Epithelial cell of prostate (primary cell): ENCODE results near the gene PIRT.

Experiments used
- DNase-seq: peaks from one replicate; pipeline ENCODE4 v3.0.0-alpha.2; 2011; ENCODE audit warnings: low read depth, low spot score
- H3K27ac ChIP-seq: fragments of 450-650 bp; 2 replicates; pipeline ENCODE4 v1.5.1; 2017; ENCODE audit warnings: mild to moderate bottlenecking

PIRT gene

DNA sequence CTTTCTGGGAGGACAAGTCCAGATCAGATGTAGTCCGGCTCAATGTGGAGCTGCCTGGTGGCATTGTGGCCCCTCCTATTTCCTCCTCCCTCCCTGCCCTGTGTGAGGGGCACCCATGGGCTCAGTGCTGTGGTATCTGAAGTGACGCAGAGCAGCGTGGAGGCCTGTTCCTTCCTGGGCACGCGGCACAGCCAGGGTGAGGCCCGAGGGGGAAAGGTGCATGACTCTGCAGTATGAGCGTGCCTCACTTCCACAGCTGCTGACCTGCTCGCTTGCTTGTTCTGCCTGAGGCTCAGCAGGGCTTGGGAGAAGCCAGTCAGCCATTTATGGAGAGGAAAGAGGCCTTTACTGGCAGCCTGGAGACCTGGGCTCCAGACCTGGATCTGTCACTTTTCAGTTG lies 45.7 kb downstream of the PIRT start:
- DNase-seq = no peak
- H3K27ac ChIP-seq = peak overlapping the region; percentile 82

DNA sequence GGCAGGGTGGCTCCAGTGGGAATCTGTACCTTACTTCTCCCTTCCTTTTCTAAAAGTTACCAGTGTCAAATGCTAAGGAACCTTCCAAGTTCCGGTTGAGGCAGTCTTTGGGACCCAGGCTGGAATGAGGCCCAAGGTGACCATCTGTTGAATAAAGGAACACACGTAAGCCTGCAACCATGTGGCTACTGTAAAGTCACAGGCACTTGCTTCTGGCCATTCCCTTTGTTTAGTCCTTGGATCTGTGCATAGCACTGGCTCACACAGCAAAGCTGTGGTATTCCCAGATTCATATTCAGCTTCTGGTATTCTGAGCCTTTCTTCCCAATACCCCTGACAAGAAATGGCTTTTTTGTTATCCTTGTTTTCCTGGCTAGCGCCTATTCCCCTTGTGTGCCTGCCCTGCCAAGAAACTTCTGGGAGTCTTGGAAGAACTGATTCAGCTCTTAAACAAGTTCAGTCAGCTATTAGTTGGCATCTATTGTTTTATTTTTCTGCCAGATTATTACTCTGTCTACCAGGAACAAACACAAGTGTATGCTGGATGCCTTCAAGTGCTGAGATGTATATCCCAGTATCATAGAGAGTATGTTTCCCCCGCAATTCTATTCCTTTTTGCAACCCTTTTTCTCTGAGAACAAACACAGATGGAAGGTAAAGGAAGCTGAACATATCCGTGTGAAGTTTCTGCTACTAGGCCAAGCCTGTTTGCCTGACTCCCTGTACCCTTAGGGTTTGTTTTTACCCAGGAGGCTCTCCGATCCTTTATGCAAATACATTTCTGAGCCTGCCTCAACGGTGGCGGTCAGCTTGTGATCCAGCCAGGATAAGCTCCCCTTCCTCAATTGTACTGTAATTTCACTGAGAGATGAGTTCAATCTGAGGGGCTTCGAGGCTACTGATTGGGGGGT lies 47.1 kb downstream of the PIRT start:
- peak overlapping the region; percentile 82 for H3K27ac ChIP-seq
- DNase-seq = peak; percentile 84

DNA sequence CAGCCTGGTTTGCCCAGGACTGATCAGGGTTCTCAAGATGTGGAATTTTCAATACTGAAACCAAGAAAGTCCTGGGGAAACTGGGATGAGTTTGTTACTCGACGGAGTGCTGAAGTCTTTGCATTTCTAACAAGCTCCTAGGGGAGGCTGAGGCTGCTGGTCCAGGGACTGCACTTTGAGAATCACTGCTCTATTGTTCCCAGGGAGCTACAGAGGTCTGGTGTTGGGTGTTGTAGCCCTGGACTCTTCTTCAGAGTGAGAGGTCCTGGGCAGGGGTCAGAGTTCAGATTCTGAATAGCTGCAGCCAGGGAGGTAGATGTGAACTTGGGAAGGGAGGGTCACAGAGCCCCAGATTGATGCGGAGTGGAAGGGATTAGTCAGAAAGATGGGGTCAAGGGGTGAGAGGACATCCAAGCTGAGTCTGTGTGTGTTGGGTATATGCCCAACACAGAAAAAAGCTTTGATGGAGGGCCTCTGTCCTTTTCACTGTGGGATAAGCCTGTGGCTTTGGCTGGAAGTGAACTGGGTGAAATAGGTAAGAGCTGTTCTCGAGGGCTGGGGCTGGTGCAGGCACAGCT lies 48.1 kb downstream of the PIRT start:
- peak overlapping the region; percentile 82 for H3K27ac ChIP-seq
- DNase-seq = no peak

DNA sequence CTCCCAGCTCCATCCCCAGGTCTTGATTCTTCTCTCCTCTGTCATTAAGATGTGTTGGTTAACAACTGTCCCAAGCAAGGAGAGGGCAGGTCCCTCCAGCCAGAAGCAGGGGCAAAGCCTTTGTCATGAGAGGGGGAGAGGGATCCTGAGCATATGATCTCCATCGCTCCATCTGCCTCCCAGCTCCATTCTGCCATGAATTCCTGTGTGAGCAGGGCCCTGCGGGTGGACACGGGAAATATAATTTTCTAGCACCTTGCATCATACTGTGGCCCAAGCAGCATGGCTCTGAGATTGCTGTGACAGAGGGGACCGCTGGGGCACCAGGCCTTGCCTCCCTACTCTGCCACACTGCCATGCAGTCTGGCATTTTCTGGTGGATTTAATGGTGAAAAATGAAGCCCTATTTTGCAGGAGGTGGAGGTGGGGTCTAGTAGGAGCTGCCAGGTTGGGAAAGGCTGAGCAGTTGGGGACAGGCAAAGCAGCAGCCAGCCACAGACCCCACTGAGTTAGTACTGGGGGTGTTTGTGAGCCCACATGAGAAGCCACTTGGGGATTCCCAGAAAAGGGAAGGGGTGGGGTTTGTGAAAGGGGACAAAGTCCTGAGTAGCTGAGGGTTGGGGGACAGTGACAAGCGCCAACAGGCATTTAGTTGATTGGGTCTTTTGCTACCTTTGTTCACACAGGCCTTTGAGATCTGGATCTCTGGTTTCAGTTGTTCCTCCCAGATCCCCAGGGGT lies 50.4 kb downstream of the PIRT start:
- DNase-seq = no peak

DNA sequence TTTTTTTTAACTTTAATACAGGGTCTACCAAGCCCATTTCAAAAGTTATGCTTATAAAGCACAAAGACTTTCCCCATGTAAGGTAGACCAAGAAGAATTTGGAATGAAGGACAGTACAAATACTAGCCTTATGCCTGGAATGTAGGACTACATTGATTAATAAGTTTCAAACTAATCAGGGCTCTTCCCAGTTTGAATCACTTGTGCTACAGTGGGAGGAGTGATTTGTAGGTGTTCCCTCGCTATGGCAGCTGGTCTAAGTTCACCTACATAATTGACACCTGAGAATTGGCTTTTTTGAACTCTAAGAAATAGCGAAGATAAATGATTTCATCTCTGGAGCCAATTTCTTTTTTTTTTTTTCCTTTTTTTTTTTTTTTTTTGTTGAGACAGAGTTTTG lies 52.6 kb downstream of the PIRT start:
- DNase-seq = no peak

More for the DNA sequence above, 50.4 kb downstream of the PIRT start:
- no peak overlapping the region for H3K27ac ChIP-seq

DNA sequence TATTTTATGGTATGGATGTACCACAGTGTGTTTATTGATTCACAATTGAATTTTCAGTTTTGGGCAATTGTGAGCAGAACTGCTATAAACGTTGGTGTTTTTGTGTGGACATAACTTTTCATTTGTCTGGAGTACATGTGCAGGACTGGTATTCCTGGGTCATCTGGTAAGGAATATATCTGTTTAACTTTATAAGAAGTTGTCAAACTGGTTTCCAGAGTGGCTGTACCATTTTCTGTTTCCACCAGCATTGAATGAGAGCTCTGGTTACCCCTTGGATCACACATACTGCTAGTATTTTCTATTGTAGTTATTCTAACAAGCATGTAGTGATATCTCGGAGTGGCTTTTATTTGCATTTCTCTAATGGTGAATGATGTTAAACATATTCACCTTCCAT lies 58.3 kb downstream of the PIRT start:
- no peak overlapping the region for H3K27ac ChIP-seq
- DNase-seq = no peak

More for the DNA sequence above, 52.6 kb downstream of the PIRT start:
- H3K27ac ChIP-seq = no peak overlapping the region

DNA sequence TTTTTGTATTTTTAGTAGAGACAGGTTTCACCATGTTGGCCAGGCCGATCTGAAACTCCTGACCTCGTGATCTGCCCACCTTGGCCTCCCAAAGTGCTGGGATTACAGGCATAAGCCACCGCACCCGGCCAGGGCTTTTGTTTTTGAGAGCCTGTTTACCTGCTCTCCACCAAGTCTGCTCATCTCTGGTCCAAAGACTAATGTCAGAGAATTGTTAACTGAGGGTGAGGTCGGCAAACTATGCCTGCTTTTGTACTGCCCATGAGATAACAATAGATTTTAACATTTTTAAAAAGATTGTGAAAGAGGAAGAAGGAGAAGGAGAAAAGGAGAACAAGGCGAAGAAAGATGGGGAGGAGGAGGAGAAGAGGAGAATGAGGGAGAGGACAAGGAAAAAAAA lies 60.0 kb downstream of the PIRT start:
- H3K27ac ChIP-seq = no peak overlapping the region
- no peak for DNase-seq

DNA sequence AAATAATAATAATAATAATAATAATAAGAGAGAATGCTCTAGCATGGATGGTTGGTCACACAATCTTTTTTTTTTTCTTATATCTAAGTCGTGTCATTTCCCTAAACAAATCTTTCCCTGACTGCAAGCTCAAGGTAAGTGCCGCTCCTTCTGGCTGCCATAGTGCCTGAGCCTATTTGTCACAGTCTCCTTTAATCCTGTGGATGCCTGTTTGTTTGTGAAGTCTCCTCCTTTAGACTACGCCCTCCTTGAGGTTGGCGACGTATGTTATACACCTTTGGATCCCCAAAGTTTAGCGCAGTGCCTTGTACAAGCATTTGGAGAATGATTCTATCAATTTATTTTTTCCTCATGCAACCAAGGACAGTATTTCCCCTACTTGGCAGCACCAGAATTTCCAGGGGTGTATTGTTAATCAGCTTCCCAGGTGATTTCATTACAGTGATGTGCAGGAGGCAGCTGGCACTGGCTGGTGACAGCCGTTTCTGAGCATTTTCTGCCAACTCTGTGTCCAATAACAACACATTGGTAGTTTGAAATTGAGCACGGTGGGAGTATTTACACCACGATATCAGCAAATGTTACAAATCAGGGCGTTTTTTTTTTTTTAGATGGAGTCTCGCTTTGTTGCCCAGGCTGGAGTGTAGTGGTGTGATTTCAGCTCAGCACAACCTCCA lies 60.6 kb downstream of the PIRT start:
- no peak for DNase-seq
- no peak overlapping the region for H3K27ac ChIP-seq

DNA sequence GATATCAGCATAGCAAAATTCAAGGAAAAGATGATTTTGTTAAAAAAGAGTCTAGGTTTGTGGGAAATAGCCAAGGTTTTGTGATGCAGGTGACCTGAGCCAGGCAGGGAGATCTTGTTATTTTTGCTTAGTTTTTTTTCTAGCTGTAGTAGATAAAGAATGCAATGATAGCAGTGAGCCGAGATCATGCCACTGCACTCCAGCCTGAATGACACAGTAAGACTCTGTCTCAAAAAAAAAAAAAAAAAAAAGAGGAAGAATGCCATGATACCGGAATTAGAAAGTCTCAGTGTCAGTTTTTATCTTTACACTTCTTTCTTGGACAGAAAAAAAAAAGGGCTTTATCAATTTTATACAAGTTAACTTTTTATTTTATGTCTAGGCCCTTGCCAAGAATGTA lies 61.5 kb downstream of the PIRT start:
- no peak overlapping the region for H3K27ac ChIP-seq
- no peak for DNase-seq

DNA sequence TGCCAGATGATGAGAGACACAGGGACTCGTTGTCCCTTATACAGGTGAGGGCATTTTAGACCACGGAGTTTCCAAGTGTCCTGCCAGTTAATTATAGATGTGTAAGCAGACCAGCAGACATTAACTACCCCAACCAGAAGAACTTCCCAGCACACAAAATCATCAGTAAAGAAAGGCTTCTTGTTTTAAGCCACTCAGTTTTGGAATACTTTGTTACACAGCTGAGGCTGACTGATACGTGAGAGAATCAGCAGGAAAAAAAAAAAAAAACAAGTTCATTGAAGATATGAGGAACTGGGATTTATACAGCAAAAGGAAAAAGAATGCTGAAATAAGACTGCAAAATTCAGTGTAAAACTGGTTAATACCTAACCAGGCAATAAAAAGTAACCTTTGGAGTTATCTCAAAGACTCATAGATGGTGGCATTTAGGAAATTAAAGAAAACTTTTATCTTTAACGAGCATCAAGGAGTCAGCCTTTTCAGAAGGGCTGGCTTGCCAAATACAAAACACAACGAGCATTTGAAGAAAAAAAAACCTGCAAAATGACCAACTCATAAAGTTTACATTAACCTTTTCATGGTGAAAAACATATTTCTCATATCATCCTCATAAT lies 62.0 kb downstream of the PIRT start:
- H3K27ac ChIP-seq = no peak overlapping the region
- DNase-seq = no peak

DNA sequence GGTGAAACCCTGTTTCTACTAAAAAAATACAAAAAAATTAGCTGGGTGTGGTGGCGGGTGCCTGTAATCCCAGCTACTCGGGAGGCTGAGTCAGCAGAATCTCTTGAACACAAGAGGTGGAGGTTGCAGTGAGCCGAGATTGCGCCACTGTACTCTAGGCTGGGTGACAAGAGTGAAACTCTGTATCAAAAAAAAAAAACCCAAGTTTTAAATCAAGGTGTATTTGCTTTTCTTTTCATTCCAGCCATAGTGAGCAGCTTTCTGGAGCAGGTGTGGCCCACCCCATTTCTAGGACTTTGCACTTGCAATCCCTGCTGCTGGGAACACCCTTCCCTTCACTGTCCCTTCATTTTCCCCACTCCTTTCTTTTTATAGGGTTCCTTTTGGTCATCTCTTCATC lies 62.8 kb downstream of the PIRT start:
- DNase-seq = no peak
- H3K27ac ChIP-seq = no peak overlapping the region

DNA sequence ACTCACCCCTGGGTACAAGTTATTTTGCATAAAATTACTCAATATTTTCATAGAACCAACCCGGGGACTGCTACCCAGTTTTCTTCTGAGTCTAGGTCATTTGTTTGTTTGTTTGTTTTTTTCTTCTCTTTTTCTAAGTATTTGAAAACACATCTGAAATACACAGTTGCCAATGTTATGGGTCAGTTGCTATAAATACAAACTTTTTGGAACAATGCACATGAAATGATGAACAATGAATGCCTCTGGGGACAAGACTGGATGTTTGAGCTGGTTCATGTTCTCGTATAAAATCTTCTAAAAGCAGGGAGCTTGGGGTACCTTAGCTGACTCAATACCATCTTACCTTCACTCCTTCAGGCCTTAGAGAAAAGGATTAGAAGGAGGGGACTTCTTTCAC lies 64.5 kb downstream of the PIRT start:
- no peak for DNase-seq
- H3K27ac ChIP-seq = no peak overlapping the region
